Sigmoid colon (tissue), 4 donors: ENCODE measurements around the gene EPN2.

Source experiments
- CTCF ChIP-seq, 4 experiments: fragments of 450-650 bp in 3 of 4; fragments of 200-600 bp in 1 of 4; IDR thresholded peaks; one replicate each; pipeline ENCODE4 v1.5.1; 2016 to 2019; ENCODE audit warnings: antibody characterized with exemption in 4 of 4, mild to moderate bottlenecking in 3 of 4, moderate library complexity in 2 of 4
- POLR2A ChIP-seq, 2 donors: fragments of 450-650 bp; IDR thresholded peaks; one replicate each; pipeline ENCODE4 v1.6.1; 2016; ENCODE audit warnings: antibody characterized with exemption in 2 of 2, mild to moderate bottlenecking in 2 of 2, moderate library complexity in 2 of 2
- POLR2AphosphoS5 ChIP-seq, 4 donors: sonication (generic); formaldehyde crosslinking; IDR thresholded peaks; one replicate each; pipeline ENCODE4 v1.6.1; 2017; ENCODE audit warnings: antibody characterized with exemption in 4 of 4

- no peak for TF ChIP-seq CTCF (IDR thresholded peaks at IDR 0.05)
- TF ChIP-seq POLR2A (IDR thresholded peaks at IDR 0.05), result no peak
- TF ChIP-seq POLR2AphosphoS5 (IDR thresholded peaks at IDR 0.05), result no peak
These were observed 134.3 kb downstream of the EPN2 start for GRCh38 chr17:19371259-19372010.
